ENCODE data around the gene FILIP1. TPM values are rescaled to one million over a fixed set of nuclear protein-coding genes. Genes with fewer than 3 reads are reported as not detected.

FILIP1 gene
- total RNA-seq, 2 donors from 2014 or later = 3.0 to 6.5 TPM

DNA sequence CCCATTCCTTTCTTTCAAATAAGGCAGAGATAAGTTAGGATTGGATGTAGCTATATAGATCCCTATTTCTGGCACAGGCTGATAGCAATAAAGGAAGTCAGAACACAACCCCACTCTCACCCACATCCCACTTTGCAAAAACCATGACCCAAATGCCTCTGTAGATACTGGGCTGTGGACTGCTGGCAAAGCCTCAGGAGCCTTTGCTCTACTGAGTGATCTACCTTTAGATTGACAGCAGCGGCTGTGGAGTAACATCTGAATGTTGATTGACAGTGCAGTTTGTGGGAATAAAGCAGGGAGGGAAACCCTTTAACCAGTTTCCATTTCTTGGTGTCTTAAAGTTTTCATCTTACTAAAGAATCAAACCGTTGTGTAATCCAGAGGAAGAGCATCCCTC is 202.3 kb downstream of the FILIP1 start:
- no peaks in the 10 kb centered on the region for H3K27me3 ChIP-seq
- ATAC-seq (peak; percentile 27), DNase-seq (peak in 2 of 4 donors; percentile 27 to 34)
- H3K27ac ChIP-seq = peak overlapping the region; percentile 48 to 81 (median 68)
- peaks cover 56% of the 10 kb centered on the region for H3K4me1 ChIP-seq
- H3K36me3 ChIP-seq (replicated peaks in 1 of 2; ENCODE audit: insufficient read depth in 1 of 2, low read depth in 2 of 2) = no peaks in the 10 kb centered on the region
- H3K9me3 ChIP-seq = no peaks in the 10 kb centered on the region
- WGBS, 2 donors = 22 to 27% methylated on average over 2 of the region's 2 CpGs
- intact Hi-C loops (cut with DNase I) = no loop called here
- no peak overlapping the region for H3K4me3 ChIP-seq
- TF ChIP-seq POLR2A (IDR thresholded peaks at IDR 0.05) = no peak

GRCh38 chr6:75290136-75290945 is 203.3 kb downstream of the FILIP1 start:
- no peak for ATAC-seq
- no peaks in the 10 kb centered on the region for H3K9me3 ChIP-seq
- DNase-seq = peak in 1 of 4 donors; percentile 18
- intact Hi-C loops (cut with DNase I) = no loop called here
- no peaks in the 10 kb centered on the region for H3K36me3 ChIP-seq (replicated peaks in 1 of 2; ENCODE audit: insufficient read depth in 1 of 2, low read depth in 2 of 2)
- peaks cover 65% of the 10 kb centered on the region for H3K4me1 ChIP-seq
- 38 to 51% methylated on average over 7 of the region's 7 CpGs for WGBS, 2 donors
- H3K4me3 ChIP-seq = no peak overlapping the region
- H3K27ac ChIP-seq = peak overlapping the region; percentile 26 to 81 (median 68)
- no peaks in the 10 kb centered on the region for H3K27me3 ChIP-seq
- no peak for TF ChIP-seq CTCF (IDR thresholded peaks at IDR 0.05)
- no peak for TF ChIP-seq POLR2A (IDR thresholded peaks at IDR 0.05)

DNA sequence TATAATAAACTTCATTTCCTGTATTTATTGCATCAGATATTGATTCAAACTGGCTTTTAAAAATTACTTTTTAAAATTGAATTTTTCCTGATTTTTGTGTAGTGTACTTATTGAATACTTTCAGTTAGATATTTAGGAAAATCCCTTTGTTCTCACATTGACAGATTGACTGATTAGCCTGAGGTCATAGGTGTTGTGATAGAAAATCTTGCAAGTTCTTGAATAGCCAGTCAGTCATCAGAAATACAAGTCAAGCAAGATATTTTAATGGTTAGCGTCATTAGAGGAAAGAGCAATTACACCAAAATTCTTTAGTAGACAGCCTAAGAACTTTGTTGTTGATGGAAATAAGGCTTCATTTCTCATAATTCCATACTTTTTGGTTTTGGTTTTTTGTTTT is 205.6 kb downstream of the FILIP1 start:
- no peak for ATAC-seq
- WGBS, 2 donors = 69 to 82% methylated on average over 1 of the region's 1 CpG
- H3K27ac ChIP-seq = no peak overlapping the region

GRCh38 chr6:75287424-75287823 is 206.2 kb downstream of the FILIP1 start:
- Histone ChIP-seq H3K9me3 (no peaks in the 10 kb centered on the region), H3K4me1 (peaks cover 66% of the 10 kb centered on the region), H3K27me3 (no peaks in the 10 kb centered on the region), H3K36me3 (replicated peaks in 1 of 2; ENCODE audit: insufficient read depth in 1 of 2, low read depth in 2 of 2) (no peaks in the 10 kb centered on the region), H3K4me3 (no peak overlapping the region), H3K27ac (peak overlapping the region in 2 of 4 donors; percentile 1 to 3)
- WGBS, 2 donors = 68 to 79% methylated on average over 1 of the region's 1 CpG
- ATAC-seq = no peak
- DNase-seq = no peak
- intact Hi-C loops (cut with DNase I) = no loop called here
- TF ChIP-seq POLR2A (IDR thresholded peaks at IDR 0.05) = no peak
- TF ChIP-seq CTCF (IDR thresholded peaks at IDR 0.05) = no peak

More for the DNA sequence above, 205.6 kb downstream of the FILIP1 start:
- no peak overlapping the region for H3K4me3 ChIP-seq
- peaks cover 65% of the 10 kb centered on the region for H3K4me1 ChIP-seq
- TF ChIP-seq POLR2A (IDR thresholded peaks at IDR 0.05) (no peak), CTCF (IDR thresholded peaks at IDR 0.05) (no peak)
- H3K36me3 ChIP-seq (replicated peaks in 1 of 2; ENCODE audit: insufficient read depth in 1 of 2, low read depth in 2 of 2) = no peaks in the 10 kb centered on the region
- no peak for DNase-seq
- no peaks in the 10 kb centered on the region for H3K9me3 ChIP-seq
- no peaks in the 10 kb centered on the region for H3K27me3 ChIP-seq
- intact Hi-C loops (cut with DNase I) = no loop called here

GRCh38 chr6:75286955-75287354 is 206.6 kb downstream of the FILIP1 start:
- TF ChIP-seq CTCF (IDR thresholded peaks at IDR 0.05) (no peak), POLR2A (IDR thresholded peaks at IDR 0.05) (no peak)
- DNase-seq (no peak), ATAC-seq (no peak)
- WGBS, 2 donors = 85 to 87% methylated on average over 2 of the region's 2 CpGs
- Histone ChIP-seq H3K36me3 (replicated peaks in 1 of 2; ENCODE audit: insufficient read depth in 1 of 2, low read depth in 2 of 2) (no peaks in the 10 kb centered on the region), H3K9me3 (no peaks in the 10 kb centered on the region), H3K4me1 (peaks cover 65% of the 10 kb centered on the region), H3K27ac (no peak overlapping the region), H3K27me3 (no peaks in the 10 kb centered on the region), H3K4me3 (no peak overlapping the region)
- intact Hi-C loops (cut with DNase I) = no loop called here

Measured in body of pancreas (tissue), 4 donors.